Cortex of kidney (tissue), 1 donor: ENCODE results near the gene ILF2.
"Not testable (repeated sequence)": the region's sequence is repeated elsewhere in the genome, so short reads cannot be mapped to it uniquely, and the experiment has no call there.

Source experiments
- DNase-seq: peaks from one replicate; lab custom pipeline; 2025; lab: John Stamatoyannopoulos, UW

ILF2 gene

GRCh38 chr1:153670859-153671627 lies at the start of gene ILF2:
Gene ILF2 (minus strand): TSS chr1:153670993. CDS start chr1:153670922, 71 bp downstream.
- no peak for DNase-seq

DNA sequence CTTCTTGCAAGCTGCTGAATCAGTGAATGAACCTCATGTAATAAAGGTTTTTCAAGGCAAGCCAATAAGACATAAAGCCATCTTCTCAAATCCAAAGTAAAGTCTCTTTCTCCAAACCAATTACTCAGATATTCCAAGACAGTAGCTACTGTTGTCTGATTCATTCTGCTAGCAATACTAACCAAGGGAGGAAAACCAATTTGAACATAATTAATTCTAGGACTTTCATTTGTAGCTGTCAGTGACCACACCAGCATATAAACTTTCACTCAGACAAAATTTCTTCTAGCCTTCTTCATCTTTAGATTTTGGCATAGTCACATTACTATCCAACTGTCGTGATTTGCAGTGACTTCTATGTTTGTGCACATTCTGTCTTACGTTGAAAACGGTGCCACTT lies 46.5 kb upstream of the ILF2 start:
- no peak for DNase-seq

DNA sequence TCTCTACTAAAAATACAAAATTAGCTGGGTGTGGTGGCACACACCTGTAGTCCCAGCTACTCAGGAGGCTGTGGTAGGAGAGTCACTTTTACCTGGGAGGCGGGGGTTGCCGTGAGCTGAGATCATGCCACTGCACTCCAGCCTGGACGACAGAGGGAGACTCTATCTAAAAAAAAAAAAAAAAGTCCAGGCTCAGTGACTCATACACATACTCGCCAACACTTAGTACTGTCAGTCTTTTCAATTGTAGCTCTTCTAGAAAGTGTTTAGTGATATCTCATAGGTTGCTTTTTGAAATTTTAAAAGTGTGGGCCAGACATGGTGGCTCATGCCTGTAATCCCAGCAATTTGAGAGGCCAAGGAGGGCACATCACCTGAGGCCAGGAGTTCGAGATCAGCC lies 45.4 kb upstream of the ILF2 start:
- not testable (repeated sequence) for DNase-seq

DNA sequence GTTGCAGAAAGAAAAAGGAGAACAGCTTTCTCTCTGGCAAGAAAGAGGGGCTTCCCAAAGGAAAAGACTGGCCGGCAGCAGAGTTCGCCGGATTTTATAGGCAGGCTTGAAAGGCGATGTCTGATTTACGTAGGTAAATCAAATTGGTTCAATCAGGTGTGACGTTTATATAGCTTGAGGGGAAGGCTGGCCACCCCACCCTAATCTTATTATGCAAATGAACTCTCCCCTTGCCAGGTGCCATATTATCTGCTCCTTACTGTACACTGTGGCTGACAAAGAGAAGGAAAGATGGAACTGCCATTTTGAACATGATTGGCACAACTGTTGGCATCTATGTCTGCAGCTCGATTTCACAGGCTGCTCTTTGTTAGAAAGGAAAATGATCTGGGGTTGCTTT lies 40.2 kb upstream of the ILF2 start:
- no peak for DNase-seq

DNA sequence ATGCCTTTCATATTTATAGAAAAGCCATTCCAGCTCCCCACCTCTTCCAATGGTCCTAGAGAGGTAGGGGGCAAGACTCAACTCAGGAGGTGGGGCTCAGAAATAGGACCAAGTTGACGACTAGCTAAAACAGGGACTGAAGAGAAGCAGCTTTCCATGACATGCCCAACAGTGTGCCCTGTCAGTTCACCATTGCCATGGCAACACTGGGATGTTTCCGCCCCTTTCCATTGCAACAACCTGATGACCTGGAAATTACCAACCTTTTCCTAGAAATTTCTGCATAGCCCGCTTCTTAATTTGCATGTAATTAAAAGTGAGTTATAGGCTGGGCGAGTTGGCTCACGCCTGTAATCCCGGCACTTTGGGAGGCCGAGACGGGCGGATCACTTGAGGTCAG lies 34.7 kb upstream of the ILF2 start:
- DNase-seq, result no peak

DNA sequence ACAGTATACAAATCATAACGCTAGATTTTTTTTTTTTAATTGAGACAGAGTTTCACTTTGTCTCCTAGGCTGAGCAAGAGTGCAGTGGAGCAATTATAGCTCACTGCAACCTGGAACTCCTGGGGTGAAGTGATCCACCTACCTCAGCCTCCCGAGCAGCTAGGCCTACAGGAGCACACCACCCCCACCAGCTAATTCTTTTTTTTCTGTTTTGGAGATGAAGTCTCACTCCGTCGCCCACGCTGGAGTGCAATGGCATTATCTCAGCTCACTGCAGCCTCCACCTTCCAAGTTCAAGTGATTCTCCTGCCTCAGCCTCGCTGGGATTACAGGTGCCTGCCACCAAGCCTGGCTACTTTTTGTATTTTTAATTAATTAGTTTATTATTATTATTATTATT lies 29.0 kb upstream of the ILF2 start:
- no peak for DNase-seq

DNA sequence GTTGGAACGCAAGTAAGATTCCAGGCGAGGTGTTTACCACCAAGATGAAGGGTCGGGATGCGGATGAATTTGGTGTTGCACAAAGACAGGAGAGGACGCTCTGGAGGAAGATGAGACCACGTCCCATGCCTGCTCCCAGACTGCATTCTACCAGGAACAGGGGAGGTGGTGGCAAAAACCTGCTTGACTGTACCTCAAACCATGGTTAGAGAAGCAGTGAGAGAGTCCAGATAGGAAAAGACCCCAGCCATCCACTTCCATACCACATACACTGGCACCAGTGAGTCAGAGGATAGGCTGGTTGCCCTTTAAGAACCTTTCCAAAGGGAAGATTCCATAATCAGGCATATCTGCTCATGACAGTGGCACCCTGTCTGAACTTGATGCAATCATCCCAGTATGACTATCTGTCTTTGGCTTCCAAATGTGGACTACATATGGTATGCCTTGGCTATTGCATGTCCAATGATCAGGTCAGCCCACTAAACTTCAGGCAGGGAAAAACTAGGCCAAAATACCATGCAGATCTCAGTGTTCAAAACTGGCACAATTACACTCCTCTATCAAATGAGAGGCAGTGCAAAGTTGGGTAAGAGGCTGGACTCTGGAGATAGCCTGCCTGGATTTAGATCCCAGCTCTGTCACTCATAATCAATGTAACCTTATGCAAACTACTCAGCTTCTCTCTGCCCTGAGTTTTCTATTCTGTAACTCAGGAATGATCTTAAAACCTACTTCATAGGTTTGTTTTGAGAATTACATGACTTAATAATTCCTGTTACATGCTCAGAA lies 28.3 kb upstream of the ILF2 start:
- DNase-seq, result no peak

DNA sequence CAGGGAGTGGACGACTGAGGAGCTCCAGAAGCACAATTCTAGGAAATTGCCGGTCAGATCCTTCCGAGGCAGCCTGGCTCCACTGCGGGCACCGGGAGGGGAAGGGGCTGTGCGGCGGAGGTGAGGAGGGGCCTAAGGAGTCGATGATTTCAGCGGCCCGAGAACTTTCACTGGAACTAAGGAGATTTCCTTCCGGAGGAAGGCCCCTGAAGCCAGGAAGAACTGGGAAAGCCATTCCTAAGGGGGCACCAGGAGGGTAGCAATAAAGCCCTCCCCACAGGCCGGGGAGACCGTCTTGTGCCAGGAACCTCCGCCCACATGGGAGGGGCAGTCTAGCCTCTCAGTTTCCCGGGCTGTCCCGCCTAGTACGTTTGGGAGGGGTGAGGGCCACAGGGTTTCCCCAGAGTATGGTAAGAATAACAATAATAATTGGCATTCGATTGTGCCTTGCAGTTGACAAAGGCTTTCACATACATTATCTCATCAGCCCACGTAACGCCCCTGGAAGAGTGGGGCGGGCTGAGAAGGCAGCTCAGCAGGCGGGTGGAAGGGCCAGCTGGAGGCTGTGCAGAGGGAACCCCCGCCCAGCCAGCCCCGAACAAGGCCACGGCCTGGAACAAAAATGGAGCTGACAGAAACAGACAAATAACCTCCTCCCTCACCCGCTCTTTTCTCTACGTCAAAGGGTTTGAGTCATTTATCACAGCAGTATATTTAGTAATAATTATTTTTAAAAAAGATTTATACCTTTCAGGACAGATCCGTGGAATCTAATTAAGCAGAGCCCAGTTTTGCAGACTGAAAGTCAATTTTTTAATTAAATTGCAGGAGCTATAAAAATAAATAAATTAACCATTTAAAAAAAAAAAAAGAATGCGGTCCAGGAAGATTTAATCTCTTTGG lies 27.5 kb upstream of the ILF2 start:
- DNase-seq, result no peak

- no peak for DNase-seq
Observed at GRCh38 chr1:153697191-153698019, 26.6 kb upstream of the ILF2 start.

DNA sequence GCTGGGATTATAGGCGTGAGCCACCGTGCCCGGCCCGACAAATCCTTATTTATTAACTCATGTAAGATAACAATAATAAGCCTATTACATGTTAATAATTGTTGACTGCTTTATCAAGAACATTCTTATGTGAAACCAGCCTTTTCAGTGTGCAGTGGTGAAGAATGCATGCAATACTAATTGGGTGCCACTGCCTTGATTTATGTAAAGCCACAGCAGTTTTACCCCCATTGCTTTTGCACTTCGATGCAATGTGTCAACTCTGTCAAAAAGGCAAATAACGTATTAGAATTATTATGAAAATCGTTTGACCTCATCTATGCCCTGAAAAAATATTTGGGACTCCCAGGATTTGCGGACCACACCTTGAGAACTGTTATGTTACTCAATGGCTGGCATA lies 25.9 kb upstream of the ILF2 start:
- no peak for DNase-seq

DNA sequence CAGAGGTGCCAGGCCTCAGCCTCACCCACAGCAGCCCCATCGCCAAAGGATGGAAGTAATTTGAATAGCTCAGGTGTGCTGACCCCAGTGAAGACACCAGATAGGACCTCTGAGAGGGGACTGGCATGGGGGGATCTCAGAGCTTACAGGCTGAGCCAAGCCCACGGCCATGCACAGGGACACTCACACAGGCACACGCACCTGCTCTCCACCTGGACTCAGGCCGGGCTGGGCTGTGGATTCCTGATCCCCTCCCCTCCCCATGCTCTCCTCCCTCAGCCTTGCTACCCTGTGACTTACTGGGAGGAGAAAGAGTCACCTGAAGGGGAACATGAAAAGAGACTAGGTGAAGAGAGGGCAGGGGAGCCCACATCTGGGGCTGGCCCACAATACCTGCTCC lies 22.7 kb upstream of the ILF2 start:
- no peak for DNase-seq

- DNase-seq, result no peak
Observed at GRCh38 chr1:153688736-153689328, 18.0 kb upstream of the ILF2 start.

GRCh38 chr1:153688276-153688675 lies 17.5 kb upstream of the ILF2 start:
- DNase-seq, result no peak

DNA sequence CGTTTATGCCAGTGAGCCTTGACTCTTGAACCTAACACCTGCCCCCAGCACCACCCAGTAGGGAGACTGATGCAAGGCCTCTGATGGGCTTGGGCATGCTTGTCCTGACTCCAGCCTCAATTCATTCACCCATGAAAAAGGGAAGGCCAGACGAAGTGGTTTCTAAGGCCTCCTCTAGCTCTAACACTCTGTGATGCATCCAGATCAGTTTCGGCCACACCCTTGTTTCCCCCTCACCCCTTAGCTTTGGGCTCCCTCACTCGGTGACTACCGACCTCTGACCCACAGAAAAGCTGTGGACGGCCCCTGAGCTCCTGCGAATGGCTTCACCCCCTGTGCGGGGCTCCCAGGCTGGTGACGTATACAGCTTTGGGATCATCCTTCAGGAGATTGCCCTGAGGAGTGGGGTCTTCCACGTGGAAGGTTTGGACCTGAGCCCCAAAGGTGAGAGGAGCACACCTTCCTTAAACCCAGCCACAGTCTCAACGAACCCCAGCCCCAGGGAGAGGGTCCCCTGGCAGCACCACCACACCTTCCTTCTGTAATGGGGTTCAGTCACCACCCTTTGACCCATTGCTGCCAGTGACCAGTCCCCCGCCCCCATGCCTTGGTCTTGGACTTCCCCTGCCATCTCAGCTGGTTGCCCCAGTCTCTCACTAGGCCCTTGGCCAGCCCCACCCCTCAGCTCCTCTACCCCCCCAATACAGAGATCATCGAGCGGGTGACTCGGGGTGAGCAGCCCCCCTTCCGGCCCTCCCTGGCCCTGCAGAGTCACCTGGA lies 16.7 kb upstream of the ILF2 start:
- no peak for DNase-seq

DNA sequence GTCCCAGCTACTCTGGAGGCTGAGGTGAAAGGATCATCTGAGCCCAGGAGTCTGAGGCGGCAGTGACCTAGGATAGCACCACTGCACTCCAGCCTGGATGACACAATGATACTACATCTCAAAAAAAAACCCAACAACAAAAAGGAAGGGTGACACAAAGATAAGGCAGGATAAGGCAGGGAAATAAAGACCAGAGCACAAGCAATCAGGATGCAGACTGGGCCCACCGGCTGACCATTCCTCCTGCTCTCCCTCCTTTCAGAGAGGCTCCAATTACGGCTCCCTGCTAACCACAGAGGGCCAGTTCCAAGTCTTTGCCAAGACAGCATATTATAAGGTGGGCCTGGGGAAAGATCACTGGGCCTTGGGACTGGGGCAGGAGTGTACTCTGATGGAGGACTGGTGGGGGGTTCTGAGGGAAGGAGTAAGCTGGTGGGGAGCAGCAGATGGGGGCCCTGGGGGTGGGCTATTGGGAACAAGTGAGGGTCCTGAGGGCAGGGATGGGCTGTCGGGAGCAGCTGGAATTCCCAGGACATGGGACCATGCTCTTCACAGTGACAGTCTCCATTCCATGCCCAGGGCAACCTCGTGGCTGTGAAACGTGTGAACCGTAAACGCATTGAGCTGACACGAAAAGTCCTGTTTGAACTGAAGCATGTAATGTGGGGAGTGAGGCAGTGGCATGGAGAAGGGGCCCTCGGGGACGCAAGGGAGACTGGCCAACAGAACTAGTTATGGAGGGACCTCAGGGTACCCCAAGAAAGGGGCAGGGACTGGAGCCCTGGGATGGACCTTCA lies 14.9 kb upstream of the ILF2 start:
- no peak for DNase-seq

- DNase-seq, result no peak
Observed at GRCh38 chr1:153684892-153685291, 14.1 kb upstream of the ILF2 start.

- no peak for DNase-seq
Observed at GRCh38 chr1:153683854-153684253, 13.1 kb upstream of the ILF2 start.

GRCh38 chr1:153682730-153683129 lies 11.9 kb upstream of the ILF2 start:
- no peak for DNase-seq

DNA sequence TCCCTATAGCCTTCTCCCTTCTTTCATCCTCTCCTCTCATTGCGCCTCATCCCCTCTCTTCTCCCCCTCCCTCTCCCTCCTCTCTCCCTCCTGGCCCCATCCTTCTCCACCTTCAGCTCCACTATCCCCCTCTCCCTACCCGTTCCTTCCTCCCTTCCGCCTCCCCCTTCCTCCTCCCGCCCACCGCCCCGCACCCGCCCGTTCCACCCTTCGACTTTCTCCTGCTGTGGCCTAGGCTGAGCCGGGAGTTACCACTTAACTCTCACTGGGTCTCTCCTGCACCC lies 9.3 kb upstream of the ILF2 start:
- DNase-seq, result no peak
